Gastroesophageal sphincter (tissue), 3 donors: ENCODE measurements around the gene DLG4.

Source experiments
- CTCF ChIP-seq, 4 experiments: fragments of 200-600 bp in 2 of 4; fragments of 450-650 bp in 2 of 4; sonication (generic) in 1 of 4; IDR thresholded peaks; one replicate each; pipeline ENCODE4 v1.5.1; 2017 to 2019; ENCODE audit warnings: antibody characterized with exemption in 4 of 4, mild to moderate bottlenecking in 2 of 4, moderate library complexity in 2 of 4
- POLR2A ChIP-seq, 2 donors: fragments of 450-650 bp; IDR thresholded peaks; one replicate each; pipeline ENCODE4 v1.6.1; 2017; ENCODE audit warnings: antibody characterized with exemption in 2 of 2, mild to moderate bottlenecking in 2 of 2, moderate library complexity in 1 of 2

GRCh38 chr17:7266784-7267183 lies 47.1 kb upstream of the DLG4 start:
- TF ChIP-seq CTCF (IDR thresholded peaks at IDR 0.05) (no peak), POLR2A (IDR thresholded peaks at IDR 0.05) (no peak)
